H4 (cell line): ENCODE measurements around the gene TPM2. TPM values are rescaled to one million over a fixed set of nuclear protein-coding genes. Genes with fewer than 3 reads are reported as not detected.
A peak's percentile ranks its signal among the peaks of the same experiment; 100 is the strongest.

ENCODE experiments used
- DNase-seq: peaks from one replicate; pipeline ENCODE4 v3.0.0-alpha.2; 2015; ENCODE audit warnings: low spot score
- total RNA-seq: library from RNA; depleted of rRNA; stranded (reverse); fragments of >200 nt; shearing (Covaris generic); gene quantifications from 2 replicates; pipeline ENCODE4 v1.2.3, GENCODE V29; 2014

The TPM2 gene
- total RNA-seq, 1 experiment from 2014 or later = 2.7 TPM

DNA sequence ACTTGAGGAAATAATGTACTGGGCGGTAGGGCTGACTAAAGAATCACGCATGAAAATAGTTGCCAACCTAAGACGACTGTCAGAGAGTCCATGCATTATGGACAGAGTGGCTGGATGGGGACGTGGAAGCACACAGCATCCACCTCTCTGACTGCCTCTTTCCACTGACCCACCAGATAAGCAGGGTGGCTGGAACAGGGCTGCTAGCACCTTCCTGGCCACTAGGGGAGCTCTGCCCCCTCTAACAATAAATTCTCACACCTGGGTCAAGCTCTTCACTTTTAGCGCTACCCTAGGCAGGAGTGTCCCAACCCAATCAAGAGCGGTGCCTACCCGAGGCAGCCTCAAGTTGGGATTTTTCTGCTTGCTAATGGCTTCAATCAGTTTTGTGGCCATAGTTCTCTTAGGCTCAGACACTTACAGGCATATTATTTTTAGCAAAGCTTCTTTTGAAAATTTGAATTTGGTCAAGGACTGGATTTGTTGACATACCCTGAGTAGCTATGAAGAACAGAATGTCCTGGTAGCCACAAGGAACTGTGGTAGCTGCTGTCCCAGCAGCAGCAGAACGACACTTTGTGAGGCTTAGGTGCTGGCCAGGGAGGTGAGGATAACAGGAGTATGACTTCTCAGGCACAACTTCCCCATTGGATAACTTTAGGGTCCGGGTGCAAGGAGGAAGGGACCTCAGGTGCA is 6.9 kb upstream of the TPM2 start:
- DNase-seq = peak; percentile 39

DNA sequence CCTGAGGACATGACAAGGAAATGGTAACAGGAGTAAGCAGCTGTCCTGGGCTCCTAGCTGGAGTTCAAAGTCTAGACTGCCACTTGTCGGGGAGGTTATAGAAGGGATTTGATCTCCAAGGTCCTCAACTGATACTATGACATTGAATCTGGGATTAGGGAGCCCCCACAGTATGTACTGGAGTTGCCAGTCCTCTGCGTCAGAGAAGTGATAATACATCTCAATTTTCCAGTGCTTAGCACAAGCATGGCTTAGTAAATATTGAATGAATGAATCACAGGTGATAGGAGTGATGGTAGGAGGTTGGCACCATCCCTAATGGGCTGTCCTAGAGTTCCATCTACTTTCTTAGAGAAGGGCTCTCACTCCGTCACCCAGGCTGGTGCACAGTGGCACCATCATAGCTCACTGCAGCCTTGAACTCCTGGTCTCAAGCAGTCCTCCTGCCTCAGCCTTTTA is 6.2 kb upstream of the TPM2 start:
- no peak for DNase-seq

DNA sequence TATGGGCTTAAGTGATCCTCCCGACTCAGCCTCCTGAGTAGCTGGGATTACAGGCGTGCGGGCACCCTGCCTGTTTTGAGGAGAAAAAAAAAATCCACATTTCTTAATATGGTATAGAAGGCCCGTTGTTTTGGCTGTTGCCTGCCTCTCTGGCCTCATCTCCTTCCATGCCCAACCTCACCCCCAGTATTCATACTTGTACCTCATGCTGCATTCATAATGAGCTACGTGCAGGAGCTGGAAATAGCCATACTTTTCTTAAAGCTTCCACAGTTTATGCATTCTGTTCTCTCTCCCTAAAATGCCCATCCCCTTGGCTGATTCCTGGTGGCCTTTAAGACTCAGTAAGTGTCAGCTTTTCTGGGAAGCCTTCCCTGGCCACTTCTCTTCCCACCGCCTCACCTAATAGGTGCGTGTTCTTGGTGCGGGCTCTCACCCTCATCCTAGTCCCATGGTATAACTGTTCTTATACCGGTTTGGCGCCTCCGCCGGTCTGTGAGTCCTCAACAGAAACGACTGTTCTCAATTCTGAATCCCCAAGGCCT is 2.1 kb upstream of the TPM2 start:
- no peak for DNase-seq

DNA sequence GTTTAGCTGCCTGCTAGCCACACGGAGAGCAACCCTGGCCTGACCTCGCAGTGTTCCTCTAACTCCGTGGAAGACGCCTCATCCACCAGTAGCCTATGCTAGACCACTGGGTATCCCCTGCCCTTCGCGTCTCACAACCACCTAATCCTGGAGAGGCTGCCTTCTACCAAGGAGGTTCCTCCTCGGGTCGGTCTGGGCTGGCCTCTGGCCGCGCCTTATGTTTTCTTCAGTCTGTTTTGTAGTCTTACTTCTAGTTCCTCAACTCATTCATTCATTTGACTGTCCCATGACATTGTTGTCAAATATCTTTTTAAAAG is 1.6 kb upstream of the TPM2 start:
- DNase-seq = no peak

DNA sequence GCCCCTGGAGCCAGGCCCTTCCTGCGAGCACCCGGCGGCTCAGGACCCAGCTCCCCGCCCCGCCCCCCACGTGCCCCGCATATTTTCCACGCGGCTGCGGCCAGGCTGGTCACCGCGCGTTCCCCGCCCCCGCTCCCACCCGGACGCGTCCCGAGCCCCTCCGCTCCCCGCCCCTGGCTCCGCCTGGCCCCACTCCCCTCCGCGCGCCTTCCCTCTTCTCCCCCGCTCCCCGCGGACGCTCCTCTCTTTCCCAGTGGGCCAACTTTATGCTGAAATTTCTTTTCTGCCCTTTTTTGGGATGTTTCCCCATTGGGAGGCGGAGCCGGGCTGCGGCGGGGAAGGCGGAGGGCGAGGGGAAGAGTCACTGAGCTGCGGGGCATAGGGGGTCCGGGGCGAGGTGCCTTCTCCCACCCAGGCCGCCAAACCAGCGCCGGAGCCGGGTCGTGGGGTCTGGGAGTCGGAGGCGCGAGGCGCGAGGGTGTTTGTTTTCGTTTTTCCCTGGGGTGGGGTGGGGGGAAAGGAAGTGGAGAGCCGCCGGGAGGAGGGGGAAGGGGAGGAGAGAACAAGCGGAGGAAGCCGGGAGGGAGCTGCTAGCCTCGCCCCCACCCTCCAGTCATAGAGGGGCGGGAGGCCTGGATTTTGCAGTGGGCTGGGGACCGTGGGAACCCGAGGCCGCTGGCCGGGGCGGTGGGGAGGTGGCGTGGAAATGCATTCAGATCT is 1.0 kb upstream of the TPM2 start:
- peak; percentile 60 for DNase-seq

DNA sequence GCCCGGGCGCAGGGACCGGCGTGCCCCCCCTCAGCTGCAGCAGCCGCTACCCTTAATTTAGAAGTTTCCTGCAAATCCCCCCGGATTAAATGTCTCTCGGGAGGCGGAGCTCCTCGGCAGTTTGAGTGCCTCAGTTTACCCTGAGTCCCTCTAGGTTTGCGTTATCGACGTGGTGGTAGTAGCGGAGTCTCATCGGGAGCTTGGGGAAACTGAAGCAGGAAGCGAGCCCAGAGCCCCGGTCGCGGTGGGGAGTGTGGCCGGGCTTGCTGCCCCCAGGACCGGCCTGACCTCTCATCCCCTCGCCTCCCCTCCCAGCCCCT is 529 bp upstream of the TPM2 start:
- no peak for DNase-seq

DNA sequence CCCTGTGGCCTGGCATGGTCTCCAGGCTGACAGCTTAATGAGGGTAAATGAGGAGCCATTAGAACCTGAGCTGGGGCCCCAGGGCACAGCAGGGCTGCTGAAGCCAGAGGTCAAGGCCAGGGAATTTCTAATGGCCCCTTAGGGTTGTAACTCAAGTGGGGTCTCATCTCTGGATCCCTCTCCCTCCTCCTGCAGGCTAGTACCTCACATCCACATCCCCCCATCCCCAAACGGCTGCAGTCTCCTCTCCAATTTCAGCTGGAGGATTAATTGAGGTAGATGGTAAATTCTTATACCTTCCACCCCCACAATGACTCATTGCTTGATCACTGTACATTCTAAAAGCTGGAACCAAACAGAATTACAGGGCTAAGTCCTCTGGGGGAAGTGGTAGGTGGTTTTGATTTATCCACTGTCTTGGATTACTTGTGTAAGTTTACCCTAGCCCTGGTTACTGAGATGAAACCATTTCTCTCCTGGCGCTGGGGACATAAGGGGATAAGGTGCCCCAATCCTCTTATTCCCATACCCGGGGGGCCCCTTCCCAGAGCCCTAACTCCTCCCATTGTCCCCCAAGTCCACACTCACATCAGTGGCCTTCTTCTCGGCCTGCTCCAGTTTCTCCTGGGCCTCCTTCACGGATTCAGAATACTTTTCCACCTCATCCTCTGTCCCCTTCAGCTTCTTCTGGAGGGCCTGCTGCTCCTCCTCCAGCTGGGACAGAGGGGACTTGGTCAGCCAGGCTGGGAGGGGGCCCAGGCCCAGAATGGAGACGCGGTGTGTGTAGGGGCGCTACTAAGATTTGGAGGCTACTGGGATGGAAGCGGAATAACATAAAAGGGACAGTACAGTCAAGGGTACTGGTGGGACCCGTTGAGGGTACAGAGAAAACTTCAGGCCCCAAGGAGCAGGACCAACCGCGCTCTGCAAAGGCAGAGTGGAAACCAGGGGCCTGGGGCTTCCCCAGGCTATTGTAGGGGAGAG is 875 bp downstream of the TPM2 start:
- DNase-seq = peak; percentile 93

DNA sequence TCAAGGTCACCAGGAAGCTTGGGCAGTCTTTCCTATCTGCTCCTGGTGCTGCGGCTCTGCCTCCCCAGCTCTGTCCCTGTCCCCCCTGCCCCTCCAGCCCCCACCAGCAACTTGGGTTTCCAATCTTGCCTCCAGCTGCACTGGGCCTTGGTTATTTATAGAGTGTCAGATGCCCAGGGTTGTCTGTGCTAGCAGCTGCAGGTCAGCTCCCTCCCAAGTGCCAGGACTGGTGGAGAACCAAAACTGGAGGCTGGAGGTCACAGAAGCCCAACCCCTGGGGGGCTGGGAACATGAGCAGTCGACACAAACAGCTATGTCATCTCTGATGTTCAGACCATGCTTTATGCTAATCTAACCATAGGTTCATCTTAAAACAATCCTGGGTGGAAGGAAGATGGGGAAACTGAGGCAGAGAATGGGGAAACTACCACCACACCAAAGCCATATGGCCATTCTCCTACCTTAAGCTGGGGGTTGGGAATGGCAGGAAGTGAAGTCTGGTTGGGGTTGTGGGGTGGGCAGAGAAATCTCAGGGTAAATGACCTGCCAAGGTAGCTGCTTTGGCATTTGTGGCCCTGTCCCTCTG is 1.7 kb downstream of the TPM2 start:
- DNase-seq = no peak

DNA sequence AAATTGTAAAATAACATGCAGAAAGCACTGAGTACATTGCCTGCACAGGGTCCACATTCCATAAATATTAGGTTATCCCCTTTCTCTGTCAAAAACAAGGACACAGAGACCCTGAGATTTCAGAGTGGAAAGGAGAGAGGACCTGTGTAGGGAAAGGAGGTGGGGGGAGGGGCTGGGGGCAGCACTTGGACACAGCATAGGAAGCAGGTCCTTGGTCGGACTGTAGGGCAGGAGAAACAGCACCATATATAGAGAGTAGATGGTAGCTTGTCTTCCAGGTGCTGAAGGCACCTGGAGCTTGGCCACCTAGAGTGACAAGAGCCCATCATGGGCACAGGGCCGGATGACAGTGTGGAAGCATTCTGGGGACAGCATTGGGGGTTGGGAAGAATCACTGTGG is 2.4 kb downstream of the TPM2 start:
- no peak for DNase-seq

DNA sequence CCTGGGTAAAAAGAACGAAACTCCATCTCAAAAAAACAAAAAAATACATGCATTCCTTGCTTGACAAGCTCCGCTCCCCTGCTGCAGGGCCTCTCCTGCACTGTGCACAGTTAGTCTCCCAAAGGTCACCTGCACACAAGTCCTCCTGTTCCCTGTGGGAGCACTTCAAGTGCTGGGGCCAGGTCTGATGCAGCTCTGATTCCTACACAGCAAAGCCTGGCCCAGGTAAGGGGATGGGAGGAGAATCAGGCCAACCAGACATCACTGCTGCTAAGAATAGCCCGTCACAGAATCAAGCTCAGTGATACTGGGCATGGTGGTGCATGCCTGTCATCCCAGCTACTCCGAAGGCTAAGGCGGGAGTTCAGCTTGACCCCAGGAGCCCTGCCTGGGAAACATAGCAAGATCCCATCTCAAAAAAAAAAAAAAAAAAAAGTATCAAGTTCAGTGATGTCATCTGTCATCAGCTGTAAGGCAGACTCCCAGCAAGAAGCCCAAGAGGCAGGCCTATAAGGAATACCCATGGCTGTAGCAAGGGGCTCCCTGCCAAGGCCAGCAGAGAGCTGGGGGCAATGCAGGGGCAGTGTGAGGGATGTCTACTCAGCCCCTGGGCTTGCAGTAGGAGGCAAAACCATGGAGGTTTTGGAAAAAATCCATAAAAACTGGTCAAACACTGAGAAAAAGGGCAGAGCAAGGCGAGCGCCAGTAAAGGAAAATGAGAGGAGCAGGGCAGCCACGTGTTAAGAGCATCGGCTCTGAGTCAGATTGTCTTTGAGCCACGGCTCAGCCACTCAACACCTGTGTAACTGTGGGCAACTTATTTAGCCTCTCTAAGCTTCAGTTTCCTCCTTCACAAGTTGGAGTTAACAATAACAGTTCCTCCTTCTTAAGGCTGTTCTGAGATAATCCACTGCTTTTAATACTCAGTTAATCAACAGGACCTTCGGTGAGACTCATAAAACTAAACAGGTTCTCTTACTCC is 3.2 kb downstream of the TPM2 start:
- no peak for DNase-seq

DNA sequence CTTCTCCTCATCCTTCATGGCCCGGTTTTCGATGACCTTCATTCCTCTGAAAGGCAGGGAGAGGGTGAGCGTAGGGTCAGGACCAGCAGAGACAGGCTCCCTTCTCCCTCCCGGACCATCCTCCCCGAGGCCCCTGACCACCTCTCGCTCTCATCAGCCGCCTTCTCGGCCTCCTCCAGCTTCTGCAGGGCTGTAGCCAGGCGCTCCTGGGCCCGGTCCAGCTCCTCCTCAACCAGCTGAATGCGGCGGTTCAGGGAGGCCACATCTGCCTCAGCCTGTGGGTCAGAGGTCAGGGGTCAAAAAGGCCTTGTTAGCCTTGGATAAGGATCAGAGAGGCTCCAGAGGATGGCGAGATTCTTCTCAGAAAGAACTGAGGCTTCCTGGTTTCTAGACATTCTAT is 4.2 kb downstream of the TPM2 start:
- DNase-seq = no peak

DNA sequence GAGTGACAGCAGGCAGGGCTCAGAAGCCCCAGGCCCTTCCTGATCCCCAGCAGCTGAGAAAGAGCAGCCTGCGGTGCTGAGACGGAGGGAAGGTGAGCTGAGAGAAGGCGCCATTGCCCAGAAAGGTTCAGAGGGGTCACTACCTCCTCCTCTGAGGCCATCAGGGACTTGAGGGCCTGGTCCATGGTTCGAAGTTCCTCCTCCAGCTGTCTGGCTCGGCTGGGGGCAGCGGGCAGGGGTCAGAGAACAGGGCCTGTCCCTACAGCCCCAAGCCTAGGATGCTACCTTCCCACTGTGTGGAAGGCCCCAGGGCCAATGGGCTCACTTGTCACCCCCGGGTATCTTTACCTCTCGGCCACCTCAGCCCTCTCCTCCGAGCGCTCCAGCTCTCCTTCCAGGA is 4.8 kb downstream of the TPM2 start:
- DNase-seq = no peak

DNA sequence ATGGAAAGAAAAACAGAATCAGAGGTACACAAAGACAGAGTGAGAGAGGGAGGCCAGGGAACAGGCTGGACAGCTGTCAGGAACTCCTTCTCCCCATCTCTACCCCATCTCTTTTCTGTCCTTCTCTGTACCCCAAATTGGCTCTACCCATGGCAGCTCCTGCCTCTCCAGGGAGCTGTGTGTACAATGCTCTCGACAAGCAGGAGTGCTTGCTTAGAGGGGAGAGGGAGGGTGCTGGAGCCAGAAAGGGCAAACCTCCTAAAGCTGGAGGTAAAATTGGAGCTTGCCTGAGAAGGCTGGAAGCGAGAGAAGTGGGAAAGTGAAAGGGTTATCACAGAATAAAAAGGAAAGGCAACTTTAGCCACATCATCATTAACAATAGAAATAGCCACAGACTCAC is 6.4 kb downstream of the TPM2 start:
- DNase-seq = no peak

DNA sequence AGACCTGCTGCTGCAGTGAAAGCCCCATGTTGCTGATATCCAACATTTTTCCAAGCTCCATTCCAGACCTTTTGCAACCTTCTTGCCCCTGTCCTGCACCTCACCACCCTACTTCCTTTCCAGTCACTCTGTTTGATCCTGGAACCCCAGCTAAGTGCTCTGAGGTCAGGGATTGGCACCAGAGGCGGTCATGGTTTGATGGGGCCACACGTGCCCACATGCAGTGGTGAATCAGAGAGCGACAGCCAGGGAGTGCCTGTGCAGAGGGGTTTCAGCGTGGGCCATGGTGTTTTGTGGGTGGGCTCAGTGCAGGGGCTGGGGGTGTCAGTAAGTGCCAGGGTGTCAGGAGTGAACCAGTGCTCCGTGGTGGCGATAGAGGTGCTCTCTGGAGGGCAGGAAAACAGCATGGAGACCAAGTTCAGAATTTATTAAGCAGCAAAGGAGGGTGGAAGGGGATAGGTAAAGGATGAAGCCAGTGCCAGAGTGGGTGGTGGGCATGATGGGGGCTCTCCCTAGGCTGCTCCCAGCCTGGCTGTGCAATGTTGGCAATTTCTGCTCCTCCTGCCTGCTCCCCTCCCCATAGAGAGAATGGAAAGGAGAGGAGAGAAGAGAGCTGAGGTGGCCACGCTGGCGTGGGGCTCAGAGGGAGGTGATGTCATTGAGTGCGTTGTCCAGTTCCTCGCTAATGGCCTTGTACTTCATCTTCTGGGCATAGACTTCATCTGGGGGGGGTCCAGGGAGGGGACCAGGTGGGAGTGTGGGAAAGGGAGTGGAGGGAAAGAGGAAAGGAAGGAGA is 7.0 kb downstream of the TPM2 start:
- no peak for DNase-seq

DNA sequence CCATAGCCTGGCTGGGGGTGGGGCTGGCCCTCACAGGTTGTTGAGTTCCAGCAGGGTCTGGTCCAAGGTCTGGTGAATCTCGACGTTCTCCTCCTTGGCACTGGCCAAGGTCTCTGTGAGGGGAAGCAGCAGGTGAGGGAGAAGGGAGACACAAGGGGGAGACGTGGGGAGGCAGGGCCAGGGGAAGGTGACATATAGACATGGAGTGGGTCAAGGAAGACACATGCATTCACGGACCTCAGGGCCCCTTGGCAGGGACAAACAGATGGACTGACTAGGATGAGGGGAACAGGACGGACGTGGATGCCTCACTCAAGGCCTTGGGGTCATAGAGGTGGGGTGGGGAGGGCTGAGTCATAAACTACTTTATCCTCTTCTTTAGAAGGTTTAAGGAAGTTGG is 7.7 kb downstream of the TPM2 start:
- DNase-seq = no peak

DNA sequence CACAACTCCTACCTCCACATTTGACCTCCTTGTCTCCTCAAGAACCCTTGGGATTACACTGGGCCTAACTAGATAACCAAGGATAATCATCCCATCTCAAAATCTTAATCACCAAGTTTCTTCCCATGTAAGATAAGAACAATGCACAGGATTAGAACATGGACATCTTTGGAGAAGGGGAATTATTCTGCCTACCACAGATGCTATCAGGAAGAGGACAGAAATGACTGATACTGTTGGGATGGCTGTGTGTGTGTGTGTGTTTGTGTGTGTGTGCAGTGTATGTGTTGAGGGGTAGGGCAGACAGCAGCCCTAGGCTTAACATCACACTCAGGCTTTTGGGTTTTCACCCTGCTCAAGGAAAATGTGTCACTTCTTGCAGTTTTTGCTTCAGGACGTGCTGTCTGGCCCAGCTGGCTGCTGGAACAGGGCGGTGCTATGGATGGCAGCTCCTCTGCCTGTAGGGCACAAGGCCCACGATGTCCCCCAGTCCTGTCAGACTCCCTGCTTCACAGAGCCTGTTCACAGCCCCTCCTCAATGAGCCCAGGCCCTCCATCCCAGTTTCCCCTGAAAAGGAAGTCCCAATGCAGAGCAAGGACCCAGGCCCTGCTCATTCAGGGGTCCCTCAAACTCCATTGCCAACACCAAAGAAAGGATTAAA is 8.3 kb downstream of the TPM2 start:
- no peak for DNase-seq

DNA sequence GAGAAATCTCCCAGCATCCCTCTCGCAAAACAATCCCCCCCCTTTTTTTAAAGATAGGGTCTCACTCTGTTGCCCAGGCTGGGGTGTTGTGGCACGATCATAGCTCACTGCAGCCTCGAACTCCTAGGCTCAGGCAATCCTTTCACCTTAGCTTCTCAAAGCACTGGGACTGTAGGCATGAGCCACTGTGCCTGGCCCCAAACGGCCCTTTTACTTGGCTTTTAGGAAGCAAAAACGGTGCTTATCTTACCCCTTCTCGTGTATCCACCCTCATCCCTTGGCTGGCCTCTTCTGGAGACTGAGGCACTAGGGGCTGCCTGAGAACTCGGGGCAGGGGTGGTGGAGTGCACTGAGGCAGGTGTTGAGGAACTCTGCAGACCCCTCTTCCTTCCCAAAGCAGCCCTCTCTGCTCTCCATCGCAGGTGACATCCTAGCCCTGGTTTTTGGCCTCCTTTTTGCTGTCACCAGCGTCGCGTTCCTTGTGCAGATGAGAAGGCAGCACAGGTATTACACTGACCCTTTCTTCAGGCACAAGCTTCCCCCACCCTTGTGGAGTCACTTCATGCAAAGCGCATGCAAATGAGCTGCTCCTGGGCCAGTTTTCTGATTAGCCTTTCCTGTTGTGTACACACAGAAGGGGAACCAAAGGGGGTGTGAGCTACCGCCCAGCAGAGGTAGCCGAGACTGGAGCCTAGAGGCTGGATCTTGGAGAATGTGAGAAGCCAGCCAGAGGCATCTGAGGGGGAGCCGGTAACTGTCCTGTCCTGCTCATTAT is 9.2 kb downstream of the TPM2 start:
- DNase-seq = no peak

DNA sequence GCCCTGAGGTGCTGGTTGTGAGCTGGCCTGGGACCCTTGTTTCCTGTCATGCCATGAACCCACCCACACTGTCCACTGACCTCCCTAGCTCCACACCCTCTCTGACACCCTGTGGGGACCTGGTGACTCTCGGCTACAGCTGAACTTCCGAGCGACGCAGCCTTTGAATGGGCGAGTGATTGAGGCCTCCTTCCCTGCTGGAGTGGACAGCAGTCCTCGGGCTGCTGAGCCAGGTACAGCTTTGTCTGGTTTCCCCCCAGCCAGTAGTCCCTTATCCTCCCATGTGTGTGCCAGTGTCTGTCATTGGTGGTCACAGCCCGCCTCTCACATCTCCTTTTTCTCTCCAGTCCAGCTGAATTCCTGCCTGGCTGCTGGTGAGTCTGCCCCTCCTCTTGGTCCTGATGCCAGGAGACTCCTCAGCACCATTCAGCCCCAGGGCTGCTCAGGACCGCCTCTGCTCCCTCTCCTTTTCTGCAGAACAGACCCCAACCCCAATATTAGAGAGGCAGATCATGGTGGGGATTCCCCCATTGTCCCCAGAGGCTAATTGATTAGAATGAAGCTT is 9.9 kb downstream of the TPM2 start:
- no peak for DNase-seq
